Mesendoderm (in vitro differentiated cells): Measurements from ENCODE around the gene ZC3H7B.
A peak's percentile ranks its signal among the peaks of the same experiment; 100 is the strongest.

Experiments used
- DNase-seq: peaks from one replicate; pipeline ENCODE4 v3.0.0; 2013
- H2AK5ac ChIP-seq: 2 replicates; pipeline ENCODE4 v1.6.1; 2013; ENCODE audit warnings: low read length, inconsistent platforms
- H2BK120ac ChIP-seq: 2 replicates; pipeline ENCODE4 v1.6.1; 2013; ENCODE audit warnings: low read depth, mild to moderate bottlenecking, low read length, moderate library complexity, mixed read lengths
- H2BK15ac ChIP-seq: replicated peaks from 2 replicates; pipeline ENCODE4 v1.6.1; 2013; ENCODE audit warnings: low read depth, mild to moderate bottlenecking, moderate library complexity
- H2BK5ac ChIP-seq: 2 replicates; pipeline ENCODE4 v1.6.1; 2013; ENCODE audit warnings: low read length, inconsistent platforms
- H3K18ac ChIP-seq: 2 replicates; pipeline ENCODE4 v1.6.1; 2013; ENCODE audit warnings: mild to moderate bottlenecking, low read length, mixed read lengths
- H3K23ac ChIP-seq: one replicate; pipeline ENCODE4 v1.6.1; 2013; ENCODE audit warnings: low read length
- H3K27ac ChIP-seq: 2 replicates; pipeline ENCODE4 v1.5.1; 2013; ENCODE audit warnings: low read depth, mild to moderate bottlenecking, inconsistent platforms, low read length, moderate library complexity
- H3K27me3 ChIP-seq: 2 replicates; pipeline ENCODE4 v1.6.1; 2013; ENCODE audit warnings: low read length, control low read depth, mild to moderate bottlenecking, inconsistent platforms; ENCODE audit not compliant: insufficient read depth, poor library complexity
- H3K36me3 ChIP-seq: 2 replicates; pipeline ENCODE4 v1.6.1; 2013; ENCODE audit warnings: low read length, inconsistent platforms; ENCODE audit not compliant: control insufficient read depth, insufficient read depth
- H3K4ac ChIP-seq: one replicate; pipeline ENCODE4 v1.6.1; 2013; ENCODE audit warnings: low read depth, mild to moderate bottlenecking, low read length, moderate library complexity
- H3K4me1 ChIP-seq: 2 replicates; pipeline ENCODE4 v1.6.1; 2013; ENCODE audit warnings: low read depth, low read length, inconsistent platforms; ENCODE audit not compliant: control insufficient read depth
- H3K4me2 ChIP-seq: 2 replicates; pipeline ENCODE4 v1.6.1; 2013; ENCODE audit warnings: low read length
- H3K4me3 ChIP-seq: 2 replicates; pipeline ENCODE4 v1.5.1; 2013; ENCODE audit warnings: mild to moderate bottlenecking, low read length
- H3K56ac ChIP-seq: one replicate; pipeline ENCODE4 v1.6.1; 2013; ENCODE audit warnings: low read length
- H3K79me1 ChIP-seq: 2 replicates; pipeline ENCODE4 v1.6.1; 2013; ENCODE audit warnings: low read length, inconsistent platforms
- H3K79me2 ChIP-seq: 2 replicates; pipeline ENCODE4 v1.6.1; 2013; ENCODE audit warnings: mild to moderate bottlenecking, low read length; ENCODE audit not compliant: control insufficient read depth, insufficient read depth
- H3K9ac ChIP-seq: 2 replicates; pipeline ENCODE4 v1.6.1; 2013; ENCODE audit warnings: low read length, inconsistent platforms
- H4K5ac ChIP-seq: one replicate; pipeline ENCODE4 v1.6.1; 2013; ENCODE audit warnings: low read length
- H4K8ac ChIP-seq: one replicate; pipeline ENCODE4 v1.6.1; 2013; ENCODE audit warnings: low read depth, mild to moderate bottlenecking, control low read depth, low read length, moderate library complexity
- WGBS: extraction: QIAGEN DNeasy Blood & Tissue Kit; methylation state at CpG from one replicate; pipeline ENCODE4 v1.1.7; 2013; ENCODE audit warnings: low lambda C conversion rate, missing lambda C conversion rate; ENCODE audit not compliant: insufficient coverage; ENCODE audit errors: extremely low coverage; 5-methylcytosine and 5-hydroxymethylcytosine counted together

ZC3H7B gene

GRCh38 chr22:41300661-41301060 is 664 bp upstream of the ZC3H7B start:
- Histone ChIP-seq H4K5ac (no peak overlapping the region), H2AK5ac (no peak overlapping the region), H3K23ac (no peak overlapping the region), H3K4ac (no peak overlapping the region), H3K27me3 (no peaks in the 10 kb centered on the region), H3K27ac (no peak overlapping the region), H3K56ac (peak overlapping the region; percentile 51), H3K4me2 (peak overlapping the region; percentile 40), H2BK5ac (no peak overlapping the region), H3K4me3 (no peak overlapping the region), H2BK120ac (no peak overlapping the region), H2BK15ac (no peak overlapping the region), H4K8ac (no peak overlapping the region), H3K9ac (peak overlapping the region; percentile 26), H3K79me1 (peaks cover 7% of the 10 kb centered on the region), H3K36me3 (no peaks in the 10 kb centered on the region), H3K4me1 (peaks cover 7% of the 10 kb centered on the region), H3K18ac (no peak overlapping the region), H3K79me2 (peaks cover 32% of the 10 kb centered on the region)
- no peak for DNase-seq
- WGBS, result no CpG with 5 or more reads among the region's 7 CpGs

- H3K56ac ChIP-seq, result peak overlapping the region; percentile 89
- peak overlapping the region; percentile 73 for H3K27ac ChIP-seq
- peak overlapping the region; percentile 99 for H4K8ac ChIP-seq
- no peaks in the 10 kb centered on the region for H3K27me3 ChIP-seq
- H3K4me2 ChIP-seq, result peak overlapping the region; percentile 24
- peaks cover 7% of the 10 kb centered on the region for H3K4me1 ChIP-seq
- peak; percentile 34 for DNase-seq
- peak overlapping the region; percentile 99 for H3K18ac ChIP-seq
- no peak overlapping the region for H2BK5ac ChIP-seq
- no peak overlapping the region for H2BK15ac ChIP-seq
- H3K4me3 ChIP-seq, result peak overlapping the region; percentile 84
- peaks cover 40% of the 10 kb centered on the region for H3K79me2 ChIP-seq
- H3K9ac ChIP-seq, result peak overlapping the region; percentile 89
- H3K23ac ChIP-seq, result no peak overlapping the region
- no CpG with 5 or more reads among the region's 60 CpGs for WGBS
- no peak overlapping the region for H4K5ac ChIP-seq
- H3K4ac ChIP-seq, result peak overlapping the region; percentile 99
- no peaks in the 10 kb centered on the region for H3K36me3 ChIP-seq
- peaks cover 11% of the 10 kb centered on the region for H3K79me1 ChIP-seq
- no peak overlapping the region for H2AK5ac ChIP-seq
- peak overlapping the region; percentile 76 for H2BK120ac ChIP-seq
These were observed 869 bp downstream of the ZC3H7B start for GRCh38 chr22:41302021-41302767.

GRCh38 chr22:41302811-41303210 is 1.5 kb downstream of the ZC3H7B start:
- no peak for DNase-seq
- peak overlapping the region; percentile 89 for H3K9ac ChIP-seq
- H4K5ac ChIP-seq, result no peak overlapping the region
- no peaks in the 10 kb centered on the region for H3K36me3 ChIP-seq
- peaks cover 13% of the 10 kb centered on the region for H3K79me1 ChIP-seq
- peak overlapping the region; percentile 99 for H3K4ac ChIP-seq
- H3K4me3 ChIP-seq, result peak overlapping the region; percentile 84
- WGBS, result no CpG with 5 or more reads among the region's 5 CpGs
- H2BK120ac ChIP-seq, result peak overlapping the region; percentile 51
- H2AK5ac ChIP-seq, result no peak overlapping the region
- H3K18ac ChIP-seq, result peak overlapping the region; percentile 99
- H2BK5ac ChIP-seq, result no peak overlapping the region
- H3K56ac ChIP-seq, result peak overlapping the region; percentile 89
- H2BK15ac ChIP-seq, result no peak overlapping the region
- no peak overlapping the region for H3K27ac ChIP-seq
- no peaks in the 10 kb centered on the region for H3K27me3 ChIP-seq
- H3K4me2 ChIP-seq, result peak overlapping the region; percentile 24
- H3K79me2 ChIP-seq, result peaks cover 43% of the 10 kb centered on the region
- peaks cover 7% of the 10 kb centered on the region for H3K4me1 ChIP-seq
- no peak overlapping the region for H3K23ac ChIP-seq
- H4K8ac ChIP-seq, result no peak overlapping the region

- H2BK15ac ChIP-seq, result no peak overlapping the region
- peaks cover 58% of the 10 kb centered on the region for H3K79me2 ChIP-seq
- no peak overlapping the region for H3K18ac ChIP-seq
- no peaks in the 10 kb centered on the region for H3K27me3 ChIP-seq
- H2BK5ac ChIP-seq, result no peak overlapping the region
- no peak overlapping the region for H3K4me2 ChIP-seq
- no CpG with 5 or more reads among the region's 4 CpGs for WGBS
- H3K4me3 ChIP-seq, result no peak overlapping the region
- H2AK5ac ChIP-seq, result no peak overlapping the region
- H3K27ac ChIP-seq, result no peak overlapping the region
- no peak overlapping the region for H3K56ac ChIP-seq
- no peak overlapping the region for H2BK120ac ChIP-seq
- H4K8ac ChIP-seq, result no peak overlapping the region
- no peak overlapping the region for H3K9ac ChIP-seq
- no peak for DNase-seq
- peaks cover 7% of the 10 kb centered on the region for H3K4me1 ChIP-seq
- peaks cover 25% of the 10 kb centered on the region for H3K79me1 ChIP-seq
- no peak overlapping the region for H3K4ac ChIP-seq
- no peak overlapping the region for H4K5ac ChIP-seq
- H3K23ac ChIP-seq, result no peak overlapping the region
- H3K36me3 ChIP-seq, result peaks cover 3% of the 10 kb centered on the region
These were observed 4.3 kb downstream of the ZC3H7B start for GRCh38 chr22:41305646-41306045.

GRCh38 chr22:41308054-41308453 is 6.7 kb downstream of the ZC3H7B start:
- Histone ChIP-seq H4K5ac (no peak overlapping the region), H3K4me1 (peaks cover 6% of the 10 kb centered on the region), H4K8ac (no peak overlapping the region), H3K27ac (no peak overlapping the region), H3K9ac (no peak overlapping the region), H3K4me3 (no peak overlapping the region), H3K56ac (no peak overlapping the region), H3K36me3 (peaks cover 3% of the 10 kb centered on the region), H2BK15ac (no peak overlapping the region), H3K4ac (no peak overlapping the region), H2AK5ac (no peak overlapping the region), H3K27me3 (no peaks in the 10 kb centered on the region), H2BK120ac (no peak overlapping the region), H3K23ac (no peak overlapping the region), H3K18ac (no peak overlapping the region), H2BK5ac (no peak overlapping the region), H3K79me1 (peaks cover 29% of the 10 kb centered on the region), H3K4me2 (no peak overlapping the region), H3K79me2 (peaks cover 51% of the 10 kb centered on the region)
- no CpG with 5 or more reads among the region's 3 CpGs for WGBS
- DNase-seq, result peak; percentile 74

GRCh38 chr22:41308544-41308947 is 7.2 kb downstream of the ZC3H7B start:
- Histone ChIP-seq H2BK15ac (no peak overlapping the region), H3K27me3 (no peaks in the 10 kb centered on the region), H3K23ac (no peak overlapping the region), H3K36me3 (peaks cover 3% of the 10 kb centered on the region), H2BK5ac (no peak overlapping the region), H3K79me2 (peaks cover 48% of the 10 kb centered on the region), H3K18ac (no peak overlapping the region), H3K4ac (no peak overlapping the region), H3K4me3 (no peak overlapping the region), H3K4me2 (no peak overlapping the region), H3K27ac (no peak overlapping the region), H3K79me1 (peaks cover 29% of the 10 kb centered on the region), H3K56ac (no peak overlapping the region), H4K5ac (no peak overlapping the region), H3K9ac (no peak overlapping the region), H2AK5ac (no peak overlapping the region), H3K4me1 (peaks cover 5% of the 10 kb centered on the region), H4K8ac (no peak overlapping the region), H2BK120ac (no peak overlapping the region)
- DNase-seq, result no peak
- WGBS, result no CpG with 5 or more reads among the region's 7 CpGs
